Hepatocyte (in vitro differentiated cells): ENCODE results near the gene DNAJC5G.

Experiments
- EZH2 ChIP-seq: fragments of 200-600 bp; sonication (generic); IDR thresholded peaks from 2 replicates; pipeline ENCODE4 v1.6.1; 2016; ENCODE audit warnings: antibody characterized with exemption, mild to moderate bottlenecking, borderline replicate concordance
- TF ChIP-seq, protein P1 (sequence below): fragments of 200-600 bp; sonication (generic); IDR thresholded peaks from 2 replicates; pipeline ENCODE4 v1.5.1; 2016; ENCODE audit warnings: antibody characterized with exemption, mild to moderate bottlenecking; ENCODE audit not compliant: poor library complexity

DNA sequence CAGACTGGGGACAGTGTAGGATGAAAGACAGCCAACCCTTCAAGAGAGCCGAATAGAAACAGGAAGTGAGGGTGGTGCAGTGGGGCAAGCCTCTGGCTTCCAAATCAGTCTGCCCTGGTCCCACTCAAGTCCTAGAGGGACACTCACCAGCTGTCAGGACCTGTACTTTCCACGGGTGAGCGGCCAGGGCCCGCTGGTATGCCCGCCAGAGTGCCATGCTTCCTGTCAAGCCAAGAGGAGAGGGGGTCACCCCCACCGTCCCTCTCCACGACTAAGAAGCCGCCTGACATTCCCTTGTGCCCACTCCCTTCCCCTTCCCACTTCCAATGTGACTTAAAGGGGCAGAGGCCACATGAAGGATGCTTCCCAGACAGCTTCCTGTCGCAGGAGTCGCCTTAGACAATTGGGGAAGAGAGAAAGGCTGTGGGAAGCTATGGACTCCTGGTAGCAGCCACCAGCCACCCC lies 47.1 kb downstream of the DNAJC5G start:
- TF ChIP-seq, protein P1, sequence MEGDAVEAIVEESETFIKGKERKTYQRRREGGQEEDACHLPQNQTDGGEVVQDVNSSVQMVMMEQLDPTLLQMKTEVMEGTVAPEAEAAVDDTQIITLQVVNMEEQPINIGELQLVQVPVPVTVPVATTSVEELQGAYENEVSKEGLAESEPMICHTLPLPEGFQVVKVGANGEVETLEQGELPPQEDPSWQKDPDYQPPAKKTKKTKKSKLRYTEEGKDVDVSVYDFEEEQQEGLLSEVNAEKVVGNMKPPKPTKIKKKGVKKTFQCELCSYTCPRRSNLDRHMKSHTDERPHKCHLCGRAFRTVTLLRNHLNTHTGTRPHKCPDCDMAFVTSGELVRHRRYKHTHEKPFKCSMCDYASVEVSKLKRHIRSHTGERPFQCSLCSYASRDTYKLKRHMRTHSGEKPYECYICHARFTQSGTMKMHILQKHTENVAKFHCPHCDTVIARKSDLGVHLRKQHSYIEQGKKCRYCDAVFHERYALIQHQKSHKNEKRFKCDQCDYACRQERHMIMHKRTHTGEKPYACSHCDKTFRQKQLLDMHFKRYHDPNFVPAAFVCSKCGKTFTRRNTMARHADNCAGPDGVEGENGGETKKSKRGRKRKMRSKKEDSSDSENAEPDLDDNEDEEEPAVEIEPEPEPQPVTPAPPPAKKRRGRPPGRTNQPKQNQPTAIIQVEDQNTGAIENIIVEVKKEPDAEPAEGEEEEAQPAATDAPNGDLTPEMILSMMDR, result no peak
- no peak for TF ChIP-seq EZH2
